Measurements from ENCODE around the gene KRTAP9-7.
"Not testable (repeated sequence)": the region's sequence is repeated elsewhere in the genome, so short reads cannot be mapped to it uniquely, and the experiment has no call there.

The KRTAP9-7 gene

DNA sequence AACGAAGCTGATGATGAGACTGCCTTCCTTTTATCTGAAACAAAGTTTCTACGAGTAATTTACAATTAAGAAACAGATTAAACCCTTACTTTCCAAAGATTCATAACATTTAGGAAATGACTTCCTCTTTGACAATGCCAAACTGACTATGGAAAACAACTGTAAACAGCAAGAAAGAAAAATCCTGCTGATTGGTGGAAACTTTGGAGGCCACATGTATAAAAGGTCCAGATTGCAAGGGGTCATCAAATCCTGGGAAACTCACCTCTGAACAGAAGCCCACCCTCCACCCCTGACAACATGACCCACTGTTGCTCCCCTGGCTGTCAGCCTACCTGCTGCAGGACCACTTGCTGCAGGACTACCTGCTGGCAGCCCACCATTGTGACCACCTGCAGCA is 10.4 kb upstream of the KRTAP9-7 start, which contains the start of gene KRTAP9-6:
TSS of gene KRTAP9-6 (plus strand) at position 301 of the 400 bp plus-strand sequence. CDS start at position 301, 0 bp downstream.
- no peaks in the 10 kb centered on the region for H3K36me3 ChIP-seq (ENCODE audit: insufficient read depth, insufficient read length, low read length)
- H3K9me3 ChIP-seq (ENCODE audit: insufficient read depth, low read length), result no peaks in the 10 kb centered on the region
- H3K9ac ChIP-seq (ENCODE audit: insufficient read length, low read depth), result no peak within 1 kb of the TSS
- no peak for DNase-seq (ENCODE audit: low read depth, low spot score)
- no peaks in the 10 kb centered on the region for H3K4me1 ChIP-seq (ENCODE audit: insufficient read depth, insufficient read length)
- TF ChIP-seq SUZ12 (IDR thresholded peaks at IDR 0.05; ENCODE audit: extremely low read depth, insufficient read depth, insufficient read length) (no peak), YY1 (IDR thresholded peaks at IDR 0.05; ENCODE audit: insufficient read depth, insufficient read length) (no peak), ZNF274 (IDR thresholded peaks at IDR 0.05; ENCODE audit: low read depth, low read length) (no peak)
- H3K27me3 ChIP-seq (ENCODE audit: insufficient read depth, insufficient read length), result peaks cover 6% of the 10 kb centered on the region
- no peak within 1 kb of the TSS for H3K4me3 ChIP-seq (ENCODE audit: insufficient read length, low read depth)

GRCh38 chr17:41267711-41268110 is 7.8 kb upstream of the KRTAP9-7 start:
- TF ChIP-seq YY1 (IDR thresholded peaks at IDR 0.05; ENCODE audit: insufficient read depth, insufficient read length) (no peak), SUZ12 (IDR thresholded peaks at IDR 0.05; ENCODE audit: extremely low read depth, insufficient read depth, insufficient read length) (no peak), ZNF274 (IDR thresholded peaks at IDR 0.05; ENCODE audit: low read depth, low read length) (no peak)
- Histone ChIP-seq H3K9ac (ENCODE audit: insufficient read length, low read depth) (no peak overlapping the region), H3K4me1 (ENCODE audit: insufficient read depth, insufficient read length) (no peaks in the 10 kb centered on the region), H3K27me3 (ENCODE audit: insufficient read depth, insufficient read length) (peaks cover 8% of the 10 kb centered on the region), H3K9me3 (ENCODE audit: insufficient read depth, low read length) (no peaks in the 10 kb centered on the region), H3K36me3 (ENCODE audit: insufficient read depth, insufficient read length, low read length) (no peaks in the 10 kb centered on the region), H3K4me3 (ENCODE audit: insufficient read length, low read depth) (no peak overlapping the region)
- DNase-seq (ENCODE audit: low read depth, low spot score), result no peak

DNA sequence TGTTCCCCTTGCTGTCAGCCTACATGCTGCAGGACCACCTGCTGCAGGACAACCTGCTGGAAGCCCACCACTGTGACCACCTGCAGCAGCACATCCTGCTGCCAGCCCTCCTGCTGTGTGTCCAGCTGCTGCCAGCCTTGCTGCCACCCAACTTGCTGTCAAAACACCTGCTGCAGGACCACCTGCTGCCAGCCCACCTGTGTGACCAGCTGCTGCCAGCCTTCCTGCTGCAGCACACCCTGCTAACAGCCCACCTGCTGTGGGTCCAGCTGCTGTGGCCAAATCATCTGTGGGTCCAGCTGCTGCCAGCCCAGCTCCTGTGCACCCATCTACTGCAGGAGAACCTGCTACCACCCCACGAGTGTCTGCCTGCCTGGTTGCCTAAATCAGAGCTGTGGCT is 4.2 kb upstream of the KRTAP9-7 start:
- H3K9me3 ChIP-seq (ENCODE audit: insufficient read depth, low read length); H3K27me3 ChIP-seq (ENCODE audit: insufficient read depth, insufficient read length); H3K4me1 ChIP-seq (ENCODE audit: insufficient read depth, insufficient read length); H3K4me3 ChIP-seq (ENCODE audit: insufficient read length, low read depth); DNase-seq (ENCODE audit: low read depth, low spot score); H3K36me3 ChIP-seq (ENCODE audit: insufficient read depth, insufficient read length, low read length); H3K9ac ChIP-seq (ENCODE audit: insufficient read length, low read depth): not testable (repeated sequence)

- no peak for DNase-seq (ENCODE audit: low read depth, low spot score)
- no peak overlapping the region for H3K9ac ChIP-seq (ENCODE audit: insufficient read length, low read depth)
- no peaks in the 10 kb centered on the region for H3K4me1 ChIP-seq (ENCODE audit: insufficient read depth, insufficient read length)
- no peak overlapping the region for H3K4me3 ChIP-seq (ENCODE audit: insufficient read length, low read depth)
- TF ChIP-seq YY1 (IDR thresholded peaks at IDR 0.05; ENCODE audit: insufficient read depth, insufficient read length), result no peak
- TF ChIP-seq SUZ12 (IDR thresholded peaks at IDR 0.05; ENCODE audit: extremely low read depth, insufficient read depth, insufficient read length), result no peak
- TF ChIP-seq ZNF274 (IDR thresholded peaks at IDR 0.05; ENCODE audit: low read depth, low read length), result no peak
- peaks cover 4% of the 10 kb centered on the region for H3K27me3 ChIP-seq (ENCODE audit: insufficient read depth, insufficient read length)
- no peaks in the 10 kb centered on the region for H3K36me3 ChIP-seq (ENCODE audit: insufficient read depth, insufficient read length, low read length)
- H3K9me3 ChIP-seq (ENCODE audit: insufficient read depth, low read length), result no peaks in the 10 kb centered on the region
Observed at GRCh38 chr17:41271858-41272257, 3.6 kb upstream of the KRTAP9-7 start.

DNA sequence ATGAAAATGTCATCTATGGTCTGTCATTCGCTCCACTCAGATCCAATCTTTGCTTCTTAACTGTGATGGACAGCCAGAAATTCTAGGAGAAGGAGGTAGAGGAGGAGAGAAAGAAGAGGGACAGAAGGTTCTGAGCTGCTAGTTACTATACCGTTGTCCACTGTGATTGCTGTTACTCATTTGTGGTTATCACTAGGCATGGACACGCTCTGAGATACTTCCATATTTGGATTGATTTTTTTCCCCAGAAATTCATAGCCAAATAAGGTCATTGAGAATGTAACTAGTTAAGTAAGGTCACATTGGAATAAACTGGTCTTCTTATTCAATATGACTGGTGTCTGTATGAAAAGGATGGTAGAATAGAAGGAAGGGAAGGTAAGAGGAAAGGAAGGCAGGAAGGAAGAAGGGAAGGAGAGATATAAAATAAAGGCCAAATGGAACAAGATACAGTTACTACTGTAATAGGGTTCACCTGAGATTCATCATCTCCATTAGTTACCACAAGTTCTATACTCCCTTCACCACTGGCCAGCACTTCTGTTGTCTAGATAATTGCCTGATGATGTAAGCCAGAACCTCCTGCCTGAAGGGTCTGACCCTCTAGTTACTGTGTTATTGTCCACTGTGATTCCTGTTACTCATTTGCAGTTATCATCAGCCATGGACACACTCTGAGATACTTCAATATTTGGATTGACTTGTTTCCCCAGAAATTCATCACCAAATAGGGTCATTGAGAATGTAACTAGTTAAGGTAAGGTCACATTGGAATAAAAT is 2.9 kb downstream of the KRTAP9-7 start:
- H3K4me1 ChIP-seq (ENCODE audit: insufficient read depth, insufficient read length), result no peaks in the 10 kb centered on the region
- no peak overlapping the region for H3K9ac ChIP-seq (ENCODE audit: insufficient read length, low read depth)
- DNase-seq (ENCODE audit: low read depth, low spot score), result no peak
- no peak for TF ChIP-seq SUZ12 (IDR thresholded peaks at IDR 0.05; ENCODE audit: extremely low read depth, insufficient read depth, insufficient read length)
- no peak for TF ChIP-seq YY1 (IDR thresholded peaks at IDR 0.05; ENCODE audit: insufficient read depth, insufficient read length)
- TF ChIP-seq ZNF274 (IDR thresholded peaks at IDR 0.05; ENCODE audit: low read depth, low read length), result no peak
- H3K27me3 ChIP-seq (ENCODE audit: insufficient read depth, insufficient read length), result no peaks in the 10 kb centered on the region
- no peak overlapping the region for H3K4me3 ChIP-seq (ENCODE audit: insufficient read length, low read depth)
- no peaks in the 10 kb centered on the region for H3K36me3 ChIP-seq (ENCODE audit: insufficient read depth, insufficient read length, low read length)
- no peaks in the 10 kb centered on the region for H3K9me3 ChIP-seq (ENCODE audit: insufficient read depth, low read length)

DNA sequence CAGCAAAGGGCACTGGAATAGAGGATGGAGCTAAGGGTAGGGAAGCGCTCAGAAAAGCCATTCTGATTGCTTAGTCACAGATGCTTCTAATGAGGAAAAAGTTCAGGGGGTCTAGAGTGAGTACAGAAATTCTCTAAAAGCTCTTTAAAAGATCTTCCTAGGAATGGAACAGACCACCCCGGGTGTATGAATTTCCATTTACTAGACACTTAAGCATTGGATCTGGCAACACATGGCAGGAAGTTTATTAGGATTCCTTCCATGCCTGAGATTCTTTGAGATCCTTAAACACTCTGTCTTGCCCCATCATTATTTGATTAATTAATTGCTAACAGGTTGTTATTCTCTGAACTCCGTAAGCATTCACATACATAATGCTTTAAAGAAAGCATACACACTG is 8.5 kb downstream of the KRTAP9-7 start:
- Histone ChIP-seq H3K4me3 (ENCODE audit: insufficient read length, low read depth) (no peak overlapping the region), H3K4me1 (ENCODE audit: insufficient read depth, insufficient read length) (no peaks in the 10 kb centered on the region), H3K9me3 (ENCODE audit: insufficient read depth, low read length) (no peaks in the 10 kb centered on the region), H3K9ac (ENCODE audit: insufficient read length, low read depth) (no peak overlapping the region), H3K36me3 (ENCODE audit: insufficient read depth, insufficient read length, low read length) (no peaks in the 10 kb centered on the region), H3K27me3 (ENCODE audit: insufficient read depth, insufficient read length) (no peaks in the 10 kb centered on the region)
- DNase-seq (ENCODE audit: low read depth, low spot score), result no peak
- TF ChIP-seq ZNF274 (IDR thresholded peaks at IDR 0.05; ENCODE audit: low read depth, low read length), result no peak
- TF ChIP-seq YY1 (IDR thresholded peaks at IDR 0.05; ENCODE audit: insufficient read depth, insufficient read length), result no peak
- TF ChIP-seq SUZ12 (IDR thresholded peaks at IDR 0.05; ENCODE audit: extremely low read depth, insufficient read depth, insufficient read length), result no peak

DNA sequence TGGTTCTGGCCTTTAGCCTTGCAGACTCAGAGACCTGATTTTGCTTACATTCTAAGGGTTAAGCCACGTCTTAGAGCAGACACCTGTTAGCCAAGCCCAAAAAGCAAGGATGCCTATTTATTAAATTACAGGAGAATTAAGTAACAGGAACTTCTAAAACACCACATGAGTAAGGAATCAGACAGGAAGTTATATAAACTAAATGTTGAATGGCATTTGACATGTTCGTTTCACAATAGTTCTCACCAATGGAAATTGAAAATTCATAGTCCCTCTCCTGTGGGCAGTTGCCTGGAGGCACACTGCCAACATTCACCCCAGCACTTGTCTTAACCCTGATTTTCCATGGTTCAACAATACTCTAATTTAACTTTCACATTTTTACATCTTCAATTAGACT is 9.0 kb downstream of the KRTAP9-7 start:
- no peaks in the 10 kb centered on the region for H3K4me1 ChIP-seq (ENCODE audit: insufficient read depth, insufficient read length)
- no peak for DNase-seq (ENCODE audit: low read depth, low spot score)
- H3K36me3 ChIP-seq (ENCODE audit: insufficient read depth, insufficient read length, low read length), result no peaks in the 10 kb centered on the region
- no peaks in the 10 kb centered on the region for H3K27me3 ChIP-seq (ENCODE audit: insufficient read depth, insufficient read length)
- no peaks in the 10 kb centered on the region for H3K9me3 ChIP-seq (ENCODE audit: insufficient read depth, low read length)
- no peak for TF ChIP-seq ZNF274 (IDR thresholded peaks at IDR 0.05; ENCODE audit: low read depth, low read length)
- TF ChIP-seq SUZ12 (IDR thresholded peaks at IDR 0.05; ENCODE audit: extremely low read depth, insufficient read depth, insufficient read length), result no peak
- TF ChIP-seq YY1 (IDR thresholded peaks at IDR 0.05; ENCODE audit: insufficient read depth, insufficient read length), result no peak
- H3K4me3 ChIP-seq (ENCODE audit: insufficient read length, low read depth), result no peak overlapping the region
- no peak overlapping the region for H3K9ac ChIP-seq (ENCODE audit: insufficient read length, low read depth)

All from NT2/D1 (cell line).